ENCODE results near the gene IGFL3. TPM values are rescaled to one million over a fixed set of nuclear protein-coding genes. Genes with fewer than 3 reads are reported as not detected.

IGFL3 gene
- polyA plus RNA-seq, 1 donor from 2014 or later: not detected

DNA sequence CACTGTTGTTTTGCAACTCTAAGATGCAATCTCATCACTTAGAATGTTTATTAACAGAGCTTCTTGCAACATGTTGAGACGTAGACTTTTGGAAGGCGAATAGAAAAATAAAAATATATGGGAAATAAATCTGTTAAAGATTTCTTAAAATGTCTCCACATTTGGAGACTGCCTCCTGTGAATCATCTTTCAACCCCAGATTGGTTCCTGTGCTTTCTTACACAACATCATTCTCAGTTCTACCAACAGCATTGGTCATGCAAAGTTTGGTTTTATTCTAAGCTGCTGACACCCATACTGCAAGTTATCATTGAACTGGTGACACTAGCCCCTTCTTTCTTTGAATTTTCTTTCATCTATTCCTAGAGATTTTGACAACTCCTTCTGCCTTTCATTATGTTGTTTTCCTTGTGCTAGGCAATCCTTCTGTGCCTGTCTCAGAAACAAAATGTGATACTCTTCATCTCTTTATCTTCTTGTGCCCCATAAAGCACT is 1.6 kb upstream of the IGFL3 start:
- H3K9me2 ChIP-seq (ENCODE audit: insufficient read depth, low read length): no peaks in the 10 kb centered on the region
- H3K27ac ChIP-seq (ENCODE audit: low read length): no peak overlapping the region
- no peaks in the 10 kb centered on the region for H3K27me3 ChIP-seq (ENCODE audit: insufficient read depth, low read depth, low read length)
- TF ChIP-seq POLR2AphosphoS5 (IDR thresholded peaks at IDR 0.05) (no peak), SMC3 (conservative IDR thresholded peaks at IDR 0.05; ENCODE audit: poor library complexity) (no peak), EP300 (conservative IDR thresholded peaks at IDR 0.05; ENCODE audit: poor library complexity, severe bottlenecking) (no peak), TAF1 (IDR thresholded peaks at IDR 0.05; ENCODE audit: low read depth) (no peak), REST (IDR thresholded peaks at IDR 0.05; ENCODE audit: borderline replicate concordance) (no peak), EZH2 (IDR thresholded peaks at IDR 0.05; ENCODE audit: borderline replicate concordance, insufficient read depth, low read length, poor library complexity, severe bottlenecking) (no peak), MXI1 (conservative IDR thresholded peaks at IDR 0.05; ENCODE audit: poor library complexity, severe bottlenecking) (no peak), RAD21 (conservative IDR thresholded peaks at IDR 0.05) (no peak)
- TF ChIP-seq, protein P1, sequence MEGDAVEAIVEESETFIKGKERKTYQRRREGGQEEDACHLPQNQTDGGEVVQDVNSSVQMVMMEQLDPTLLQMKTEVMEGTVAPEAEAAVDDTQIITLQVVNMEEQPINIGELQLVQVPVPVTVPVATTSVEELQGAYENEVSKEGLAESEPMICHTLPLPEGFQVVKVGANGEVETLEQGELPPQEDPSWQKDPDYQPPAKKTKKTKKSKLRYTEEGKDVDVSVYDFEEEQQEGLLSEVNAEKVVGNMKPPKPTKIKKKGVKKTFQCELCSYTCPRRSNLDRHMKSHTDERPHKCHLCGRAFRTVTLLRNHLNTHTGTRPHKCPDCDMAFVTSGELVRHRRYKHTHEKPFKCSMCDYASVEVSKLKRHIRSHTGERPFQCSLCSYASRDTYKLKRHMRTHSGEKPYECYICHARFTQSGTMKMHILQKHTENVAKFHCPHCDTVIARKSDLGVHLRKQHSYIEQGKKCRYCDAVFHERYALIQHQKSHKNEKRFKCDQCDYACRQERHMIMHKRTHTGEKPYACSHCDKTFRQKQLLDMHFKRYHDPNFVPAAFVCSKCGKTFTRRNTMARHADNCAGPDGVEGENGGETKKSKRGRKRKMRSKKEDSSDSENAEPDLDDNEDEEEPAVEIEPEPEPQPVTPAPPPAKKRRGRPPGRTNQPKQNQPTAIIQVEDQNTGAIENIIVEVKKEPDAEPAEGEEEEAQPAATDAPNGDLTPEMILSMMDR (IDR thresholded peaks at IDR 0.05; ENCODE audit: poor library complexity, severe bottlenecking): no peak
- H3K9ac ChIP-seq (ENCODE audit: low read length): no peak overlapping the region
- H3K36me3 ChIP-seq (ENCODE audit: insufficient read depth, low read length): no peaks in the 10 kb centered on the region
- no peaks in the 10 kb centered on the region for H4K20me1 ChIP-seq (ENCODE audit: insufficient read depth)
- H3K9me3 ChIP-seq (ENCODE audit: low read length): no peaks in the 10 kb centered on the region
- no peak overlapping the region for H3K4me3 ChIP-seq (ENCODE audit: low read length)
- no peak overlapping the region for H2AFZ ChIP-seq (ENCODE audit: low read depth, low read length)
- no peak overlapping the region for H3K4me2 ChIP-seq (ENCODE audit: low read length)
- H3K79me2 ChIP-seq (replicated peaks; ENCODE audit: insufficient read depth, low read length): no peaks in the 10 kb centered on the region
- no peaks in the 10 kb centered on the region for H3F3A ChIP-seq (ENCODE audit: insufficient read depth, low read length, poor library complexity, severe bottlenecking)

GRCh38 chr19:46125447-46125846 is 959 bp upstream of the IGFL3 start:
- TF ChIP-seq POLR2AphosphoS5 (IDR thresholded peaks at IDR 0.05) (no peak), RAD21 (conservative IDR thresholded peaks at IDR 0.05) (no peak), SMC3 (conservative IDR thresholded peaks at IDR 0.05; ENCODE audit: poor library complexity) (no peak), MXI1 (conservative IDR thresholded peaks at IDR 0.05; ENCODE audit: poor library complexity, severe bottlenecking) (no peak)
- TF ChIP-seq, protein P1 (IDR thresholded peaks at IDR 0.05; ENCODE audit: poor library complexity, severe bottlenecking): no peak
- H3K4me3 ChIP-seq (ENCODE audit: low read length): no peak overlapping the region
- H3F3A ChIP-seq (ENCODE audit: insufficient read depth, low read length, poor library complexity, severe bottlenecking): no peaks in the 10 kb centered on the region
- H3K9ac ChIP-seq (ENCODE audit: low read length): no peak overlapping the region
- no peak overlapping the region for H3K4me2 ChIP-seq (ENCODE audit: low read length)
- H4K20me1 ChIP-seq (ENCODE audit: insufficient read depth): no peaks in the 10 kb centered on the region
- H3K27ac ChIP-seq (ENCODE audit: low read length): no peak overlapping the region
- H3K36me3 ChIP-seq (ENCODE audit: insufficient read depth, low read length): no peaks in the 10 kb centered on the region
- no peaks in the 10 kb centered on the region for H3K9me2 ChIP-seq (ENCODE audit: insufficient read depth, low read length)
- no peaks in the 10 kb centered on the region for H3K79me2 ChIP-seq (replicated peaks; ENCODE audit: insufficient read depth, low read length)
- no peak overlapping the region for H2AFZ ChIP-seq (ENCODE audit: low read depth, low read length)
- H3K9me3 ChIP-seq (ENCODE audit: low read length): no peaks in the 10 kb centered on the region
- H3K27me3 ChIP-seq (ENCODE audit: insufficient read depth, low read depth, low read length): no peaks in the 10 kb centered on the region
